ENCODE data around the gene MTR.

The MTR gene

DNA sequence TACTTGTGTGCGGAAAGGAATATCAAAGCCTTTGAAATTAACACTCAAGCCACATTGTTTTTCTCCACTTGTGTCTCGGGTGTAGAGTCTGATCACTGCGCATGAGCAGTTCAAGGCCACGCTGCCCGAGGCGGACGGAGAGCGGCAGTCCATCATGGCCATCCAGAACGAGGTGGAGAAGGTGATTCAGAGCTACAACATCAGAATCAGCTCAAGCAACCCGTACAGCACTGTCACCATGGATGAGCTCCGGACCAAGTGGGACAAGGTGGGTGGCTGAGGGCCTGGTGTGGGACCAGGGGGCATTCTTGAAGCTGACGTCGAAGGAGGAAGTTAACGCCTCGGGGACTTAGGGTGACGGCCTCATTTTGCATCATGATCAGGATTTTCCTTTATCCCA, 43.7 kb upstream of the MTR start:
- no peaks in the 10 kb centered on the region for H3K27me3 ChIP-seq
- TF ChIP-seq, protein P1, sequence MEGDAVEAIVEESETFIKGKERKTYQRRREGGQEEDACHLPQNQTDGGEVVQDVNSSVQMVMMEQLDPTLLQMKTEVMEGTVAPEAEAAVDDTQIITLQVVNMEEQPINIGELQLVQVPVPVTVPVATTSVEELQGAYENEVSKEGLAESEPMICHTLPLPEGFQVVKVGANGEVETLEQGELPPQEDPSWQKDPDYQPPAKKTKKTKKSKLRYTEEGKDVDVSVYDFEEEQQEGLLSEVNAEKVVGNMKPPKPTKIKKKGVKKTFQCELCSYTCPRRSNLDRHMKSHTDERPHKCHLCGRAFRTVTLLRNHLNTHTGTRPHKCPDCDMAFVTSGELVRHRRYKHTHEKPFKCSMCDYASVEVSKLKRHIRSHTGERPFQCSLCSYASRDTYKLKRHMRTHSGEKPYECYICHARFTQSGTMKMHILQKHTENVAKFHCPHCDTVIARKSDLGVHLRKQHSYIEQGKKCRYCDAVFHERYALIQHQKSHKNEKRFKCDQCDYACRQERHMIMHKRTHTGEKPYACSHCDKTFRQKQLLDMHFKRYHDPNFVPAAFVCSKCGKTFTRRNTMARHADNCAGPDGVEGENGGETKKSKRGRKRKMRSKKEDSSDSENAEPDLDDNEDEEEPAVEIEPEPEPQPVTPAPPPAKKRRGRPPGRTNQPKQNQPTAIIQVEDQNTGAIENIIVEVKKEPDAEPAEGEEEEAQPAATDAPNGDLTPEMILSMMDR (IDR thresholded peaks at IDR 0.05): no peak
- H3K36me3 ChIP-seq: peaks cover 16 to 53% (median 49%) of the 10 kb centered on the region in 3 donors
- no peak for DNase-seq
- no peak overlapping the region for H3K4me3 ChIP-seq
- no peak overlapping the region for H3K27ac ChIP-seq
- no peaks in the 10 kb centered on the region for H3K9me3 ChIP-seq
- intact Hi-C loops (cut with DNase I; ENCODE audit: low total_unique reads): loop anchor here (10.0 kb wide), 1 partner anchor 643 kb away; no protein-coding TSS in a partner anchor
- no peaks in the 10 kb centered on the region for H3K4me1 ChIP-seq

DNA sequence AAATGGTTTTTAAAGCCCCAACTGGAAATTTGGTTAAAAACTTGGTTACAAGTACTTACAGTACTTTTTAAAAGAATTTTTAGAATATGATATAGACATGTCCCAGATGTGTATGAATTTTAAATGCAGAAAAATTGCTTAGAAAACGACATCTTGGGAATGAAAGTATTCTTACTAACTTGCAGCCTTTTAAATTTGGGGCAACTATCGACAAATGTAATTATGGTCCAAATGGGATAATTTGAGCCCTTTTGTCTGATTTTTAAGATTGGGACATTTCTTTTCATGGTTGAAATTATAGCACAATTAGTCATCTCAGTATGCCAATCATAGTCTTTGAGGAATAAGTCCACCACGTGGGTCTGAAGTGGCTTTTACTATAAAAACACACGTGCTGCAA, 43.2 kb upstream of the MTR start:
- Histone ChIP-seq H3K4me3 (no peak overlapping the region), H3K9me3 (no peaks in the 10 kb centered on the region), H3K27ac (no peak overlapping the region), H3K36me3 (peaks cover 16 to 53% (median 49%) of the 10 kb centered on the region in 3 donors), H3K27me3 (no peaks in the 10 kb centered on the region), H3K4me1 (no peaks in the 10 kb centered on the region)
- DNase-seq: no peak
- intact Hi-C loops (cut with DNase I; ENCODE audit: low total_unique reads): loop anchor here (10.0 kb wide), 1 partner anchor 643 kb away; no protein-coding TSS in a partner anchor
- TF ChIP-seq, protein P1 (IDR thresholded peaks at IDR 0.05): no peak

DNA sequence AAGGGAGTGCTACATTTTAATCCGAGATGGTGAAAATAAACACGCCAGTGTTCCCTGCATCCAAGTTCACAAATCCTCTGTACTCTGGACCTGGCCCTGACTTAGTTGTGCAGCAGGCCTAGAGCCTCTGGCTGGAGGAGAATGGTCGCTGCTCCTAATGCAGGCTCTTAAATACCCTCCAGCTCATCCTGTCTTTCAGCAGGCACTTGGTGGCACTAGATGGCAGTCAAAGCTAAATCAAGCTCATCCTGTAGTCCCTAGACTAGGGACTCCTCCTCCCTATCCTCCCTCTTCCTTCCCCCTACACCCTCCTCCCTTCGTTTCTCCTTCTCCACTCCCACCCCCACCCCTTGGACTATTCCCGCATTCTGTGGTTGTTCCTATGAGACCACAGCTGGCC, 41.6 kb upstream of the MTR start:
- H3K9me3 ChIP-seq: no peaks in the 10 kb centered on the region
- no peak overlapping the region for H3K27ac ChIP-seq
- H3K36me3 ChIP-seq: peaks cover 16 to 49% (median 46%) of the 10 kb centered on the region in 3 donors
- no peaks in the 10 kb centered on the region for H3K4me1 ChIP-seq
- no peak for DNase-seq
- H3K27me3 ChIP-seq: no peaks in the 10 kb centered on the region
- TF ChIP-seq, protein P1 (IDR thresholded peaks at IDR 0.05): no peak
- intact Hi-C loops (cut with DNase I; ENCODE audit: low total_unique reads): loop anchor here (10.0 kb wide), 1 partner anchor 641 kb away; no protein-coding TSS in a partner anchor
- no peak overlapping the region for H3K4me3 ChIP-seq

DNA sequence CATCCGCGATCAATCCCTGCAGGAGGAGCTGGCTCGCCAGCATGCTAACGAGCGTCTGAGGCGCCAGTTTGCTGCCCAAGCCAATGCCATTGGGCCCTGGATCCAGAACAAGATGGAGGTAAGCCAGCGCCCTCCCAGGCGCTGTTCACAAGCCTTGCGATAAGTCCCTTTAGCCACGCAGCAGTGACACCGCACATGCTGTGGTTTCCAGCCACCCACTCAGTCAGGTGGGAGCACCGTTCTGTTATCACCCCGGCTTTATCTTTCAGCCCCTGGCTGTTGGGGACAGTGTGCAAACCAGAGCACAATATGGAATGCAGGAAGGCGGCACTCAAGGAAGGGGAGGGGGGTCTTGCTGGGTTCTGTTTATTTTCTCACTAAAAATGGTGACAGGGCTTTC, 41.1 kb upstream of the MTR start:
- Histone ChIP-seq H3K27me3 (no peaks in the 10 kb centered on the region), H3K27ac (no peak overlapping the region), H3K9me3 (no peaks in the 10 kb centered on the region), H3K4me3 (no peak overlapping the region), H3K36me3 (peaks cover 16 to 45% (median 41%) of the 10 kb centered on the region in 3 donors), H3K4me1 (no peaks in the 10 kb centered on the region)
- TF ChIP-seq, protein P1 (IDR thresholded peaks at IDR 0.05): no peak
- intact Hi-C loops (cut with DNase I; ENCODE audit: low total_unique reads): loop anchor here (10.0 kb wide), 1 partner anchor 641 kb away; no protein-coding TSS in a partner anchor
- DNase-seq: no peak

DNA sequence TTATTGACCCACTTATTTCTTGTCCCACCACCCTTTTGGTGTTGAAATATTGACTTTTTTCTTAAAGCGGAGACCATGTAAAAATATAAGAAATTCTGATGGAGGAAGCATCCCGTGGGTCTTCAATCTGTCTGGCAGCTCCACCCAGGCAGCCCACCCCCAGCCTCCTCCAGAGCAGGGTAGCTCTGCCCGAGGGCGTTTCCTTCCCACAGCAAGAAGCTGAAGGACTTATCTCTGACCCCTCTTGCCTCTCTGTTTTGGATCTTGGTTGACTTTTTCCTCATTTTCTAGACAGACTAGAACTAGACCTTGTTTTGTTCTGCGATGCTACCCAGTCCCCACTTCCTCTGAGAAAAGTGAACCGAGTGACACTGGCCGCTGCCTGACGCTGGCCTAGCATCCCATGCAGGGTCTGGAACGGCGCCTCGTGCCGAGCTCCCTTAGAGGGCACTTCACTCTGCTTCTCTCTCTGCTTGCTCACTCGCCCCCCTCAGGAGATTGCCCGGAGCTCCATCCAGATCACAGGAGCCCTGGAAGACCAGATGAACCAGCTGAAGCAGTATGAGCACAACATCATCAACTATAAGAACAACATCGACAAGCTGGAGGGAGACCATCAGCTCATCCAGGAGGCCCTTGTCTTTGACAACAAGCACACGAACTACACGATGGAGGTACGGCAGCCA, 40.4 kb upstream of the MTR start:
- no peaks in the 10 kb centered on the region for H3K4me1 ChIP-seq
- DNase-seq: no peak
- H3K9me3 ChIP-seq: no peaks in the 10 kb centered on the region
- no peaks in the 10 kb centered on the region for H3K27me3 ChIP-seq
- no peak overlapping the region for H3K27ac ChIP-seq
- peaks cover 16 to 38% (median 34%) of the 10 kb centered on the region in 3 donors for H3K36me3 ChIP-seq
- TF ChIP-seq, protein P1 (IDR thresholded peaks at IDR 0.05): no peak
- intact Hi-C loops (cut with DNase I; ENCODE audit: low total_unique reads): loop anchor here (10.0 kb wide), 1 partner anchor 640 kb away; no protein-coding TSS in a partner anchor
- no peak overlapping the region for H3K4me3 ChIP-seq
